ENCODE measurements around the gene PDZD2. TPM values are rescaled to one million over a fixed set of nuclear protein-coding genes. Genes with fewer than 3 reads are reported as not detected.

Gene PDZD2
- total RNA-seq, 3 donors from 2014 or later = 1.8 to 10.1 (median 2.1) TPM

DNA sequence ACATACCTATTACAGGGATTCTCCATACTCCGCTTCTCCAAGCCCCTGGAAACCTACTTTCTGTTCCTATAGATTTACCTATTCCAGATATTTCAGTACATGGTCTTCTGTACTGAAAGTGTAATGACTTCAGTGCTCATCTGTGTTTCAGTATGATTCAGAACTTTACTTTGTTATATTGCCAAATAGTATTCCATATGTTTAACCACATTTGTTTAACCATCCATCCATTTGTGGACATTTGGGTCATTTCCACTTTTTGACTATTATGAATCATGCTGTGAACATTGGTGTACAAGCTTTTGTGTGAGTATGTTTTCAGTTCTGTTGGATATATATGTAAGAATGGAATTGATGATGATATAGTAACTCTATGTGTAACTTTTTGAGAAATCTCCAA lies 188.9 kb downstream of the PDZD2 start:
- intact Hi-C loops (cut with DNase I, micrococcal nuclease) = loop anchor here (5.0 kb wide), 1 partner anchor 249 kb away; no protein-coding TSS in a partner anchor
- Histone ChIP-seq H3K4me1 (ENCODE audit: low read depth) (no peaks in the 10 kb centered on the region), H3K4me3 (no peak overlapping the region), H3K9me3 (no peaks in the 10 kb centered on the region), H3K36me3 (ENCODE audit: low read depth) (no peaks in the 10 kb centered on the region)
- no peak for TF ChIP-seq CTCF (IDR thresholded peaks at IDR 0.05)
- ATAC-seq (no peak), DNase-seq (no peak)

DNA sequence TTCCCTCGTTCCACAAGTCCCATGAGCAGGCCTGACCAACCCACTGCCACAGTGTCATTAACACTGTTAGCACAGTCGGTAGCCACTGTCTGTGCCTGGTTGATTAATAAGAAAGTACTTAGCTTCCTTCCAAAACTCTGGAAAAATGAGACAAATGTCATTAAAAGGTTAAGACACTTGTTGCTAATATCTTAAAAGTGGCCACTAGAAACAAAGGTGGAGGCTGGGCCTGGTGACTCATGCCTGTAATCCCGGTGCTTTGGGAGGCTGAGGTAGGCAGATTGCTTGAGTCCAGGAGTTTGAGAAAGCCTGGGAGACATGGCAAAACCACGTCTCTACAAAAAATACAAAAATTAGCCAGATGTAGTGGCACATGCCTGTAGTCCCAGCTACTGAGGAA lies 194.0 kb downstream of the PDZD2 start:
- TF ChIP-seq CTCF (IDR thresholded peaks at IDR 0.05) = no peak
- no peaks in the 10 kb centered on the region for H3K4me1 ChIP-seq (ENCODE audit: low read depth)
- H3K36me3 ChIP-seq (ENCODE audit: low read depth) = no peaks in the 10 kb centered on the region
- H3K9me3 ChIP-seq = no peaks in the 10 kb centered on the region
- no peak for ATAC-seq
- DNase-seq = no peak
- intact Hi-C loops (cut with DNase I, micrococcal nuclease) = no loop called here
- no peak overlapping the region for H3K4me3 ChIP-seq

DNA sequence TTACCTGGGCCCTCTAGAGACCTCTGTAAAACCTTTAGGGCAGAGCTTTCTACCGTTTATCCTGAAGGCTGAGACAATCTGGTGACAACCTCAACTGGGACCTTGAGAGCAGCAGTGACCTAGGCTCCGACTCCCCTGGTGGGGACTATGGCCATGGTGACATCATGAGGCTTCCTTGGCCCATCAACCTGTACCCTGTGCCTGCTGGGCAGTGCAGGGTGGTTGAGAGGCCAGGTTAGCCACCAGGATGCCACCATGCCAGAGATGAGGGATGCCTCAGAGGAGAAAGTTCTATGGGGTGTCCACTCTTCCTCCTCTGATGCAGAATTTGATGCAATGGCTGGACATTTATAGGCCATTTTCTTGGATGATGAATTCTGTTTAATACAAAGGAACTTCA lies 194.8 kb downstream of the PDZD2 start:
- intact Hi-C loops (cut with DNase I, micrococcal nuclease) = no loop called here
- Histone ChIP-seq H3K9me3 (no peaks in the 10 kb centered on the region), H3K4me1 (ENCODE audit: low read depth) (no peaks in the 10 kb centered on the region), H3K36me3 (ENCODE audit: low read depth) (no peaks in the 10 kb centered on the region), H3K4me3 (no peak overlapping the region)
- ATAC-seq = no peak
- no peak for DNase-seq
- no peak for TF ChIP-seq CTCF (IDR thresholded peaks at IDR 0.05)

DNA sequence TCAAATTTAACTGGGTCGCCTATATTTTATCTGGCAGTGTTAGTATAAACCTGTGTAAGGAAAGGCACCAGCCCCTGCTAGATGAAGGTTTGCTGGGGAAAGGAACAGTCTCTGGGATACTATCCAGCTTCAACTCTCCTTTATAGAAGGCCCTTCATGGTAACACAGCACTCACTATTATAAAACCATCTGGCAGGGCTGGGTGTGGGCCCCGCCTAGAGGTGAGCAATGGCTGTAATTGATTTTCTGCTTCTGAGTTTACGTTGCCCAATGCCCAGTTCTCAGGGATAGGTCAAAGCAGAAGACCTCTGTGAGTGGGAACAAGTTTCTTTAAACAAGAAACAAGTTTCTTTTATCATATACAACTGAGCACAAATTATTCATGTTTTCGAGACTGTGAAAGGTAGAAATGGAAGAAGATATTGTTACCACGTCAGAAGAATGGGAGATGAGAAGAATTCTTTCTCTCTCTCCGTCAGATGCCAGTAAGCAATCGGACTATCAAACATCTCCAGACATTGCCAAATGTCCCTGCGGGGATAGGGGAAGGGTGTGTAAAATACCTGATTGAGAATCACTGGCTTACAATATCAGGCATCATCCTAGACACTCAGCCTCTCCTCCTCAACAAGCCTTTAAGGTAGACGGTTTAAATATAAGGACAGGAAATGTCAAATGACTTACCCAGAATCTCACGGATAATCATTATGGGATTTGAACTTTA lies 205.9 kb downstream of the PDZD2 start:
- no peak for ATAC-seq
- no peak for TF ChIP-seq CTCF (IDR thresholded peaks at IDR 0.05)
- H3K4me3 ChIP-seq = no peak overlapping the region
- no peaks in the 10 kb centered on the region for H3K9me3 ChIP-seq
- intact Hi-C loops (cut with DNase I, micrococcal nuclease) = no loop called here
- no peaks in the 10 kb centered on the region for H3K4me1 ChIP-seq (ENCODE audit: low read depth)
- no peak for DNase-seq
- no peaks in the 10 kb centered on the region for H3K36me3 ChIP-seq (ENCODE audit: low read depth)

- Histone ChIP-seq H3K4me1 (ENCODE audit: low read depth) (no peaks in the 10 kb centered on the region), H3K36me3 (ENCODE audit: low read depth) (no peaks in the 10 kb centered on the region), H3K4me3 (no peak overlapping the region), H3K9me3 (no peaks in the 10 kb centered on the region)
- intact Hi-C loops (cut with DNase I, micrococcal nuclease) = no loop called here
- no peak for ATAC-seq
- DNase-seq = no peak
- no peak for TF ChIP-seq CTCF (IDR thresholded peaks at IDR 0.05)
Observed at GRCh38 chr5:31845361-31845760, 206.4 kb downstream of the PDZD2 start.

DNA sequence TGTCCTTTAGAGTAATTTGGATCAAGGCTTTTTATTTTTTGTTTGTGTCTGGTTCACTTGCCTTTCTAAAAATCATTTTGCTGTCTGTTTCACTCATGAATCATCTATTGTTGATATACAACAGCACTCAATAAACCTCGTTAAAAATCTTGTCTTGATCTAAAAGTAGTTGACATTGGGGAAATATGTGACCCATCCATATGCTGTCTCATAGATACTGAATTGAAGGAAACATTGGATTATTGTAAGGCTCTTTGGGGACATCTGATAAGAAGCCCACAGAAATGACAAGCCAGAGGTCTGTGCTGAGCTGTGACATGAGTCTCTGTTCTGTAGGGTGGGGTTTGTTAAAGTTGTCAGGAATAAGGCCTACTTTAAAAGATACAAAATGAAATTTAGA lies 208.0 kb downstream of the PDZD2 start:
- no peak for ATAC-seq
- no peak for TF ChIP-seq CTCF (IDR thresholded peaks at IDR 0.05)
- DNase-seq = no peak
- H3K4me1 ChIP-seq (ENCODE audit: low read depth) = no peaks in the 10 kb centered on the region
- no peaks in the 10 kb centered on the region for H3K9me3 ChIP-seq
- intact Hi-C loops (cut with DNase I, micrococcal nuclease) = no loop called here
- H3K36me3 ChIP-seq (ENCODE audit: low read depth) = no peaks in the 10 kb centered on the region
- no peak overlapping the region for H3K4me3 ChIP-seq
